Mesothelial cell of epicardium (in vitro differentiated cells): Measurements from ENCODE around the gene HECW1. TPM values are rescaled to one million over a fixed set of nuclear protein-coding genes. Genes with fewer than 3 reads are reported as not detected.
"Not testable (repeated sequence)": the region's sequence is repeated elsewhere in the genome, so short reads cannot be mapped to it uniquely, and the experiment has no call there.

Experiments used
- DNase-seq, 2 experiments: peaks; one replicate each; pipeline ENCODE4 v3.0.0; 2021; ENCODE audit warnings: low spot score in 2 of 2; ENCODE audit not compliant: unreplicated experiment in 2 of 2
- H3K27ac Mint-ChIP-seq: 2 replicates; pipeline ENCODE4 v1.8.0; 2021; ENCODE audit warnings: mixed read lengths
- H3K27me3 Mint-ChIP-seq: 2 replicates; pipeline ENCODE4 v1.8.0; 2021; ENCODE audit warnings: low read depth, mixed read lengths
- H3K36me3 Mint-ChIP-seq: 2 replicates; pipeline ENCODE4 v1.8.0; 2021; ENCODE audit warnings: mixed read lengths
- H3K4me1 Mint-ChIP-seq: 2 replicates; pipeline ENCODE4 v1.8.0; 2021; ENCODE audit warnings: mixed read lengths
- H3K4me3 Mint-ChIP-seq: 2 replicates; pipeline ENCODE4 v1.8.0; 2021; ENCODE audit warnings: mild to moderate bottlenecking, moderate library complexity, mixed read lengths
- H3K9me3 Mint-ChIP-seq: 2 replicates; pipeline ENCODE4 v1.8.0; 2021; ENCODE audit warnings: mixed read lengths
- CTCF ChIP-seq: fragments of 200-600 bp; sonication (generic); IDR thresholded peaks from one replicate; pipeline ENCODE4 v1.5.0; 2021; ENCODE audit warnings: antibody characterized with exemption; ENCODE audit not compliant: unreplicated experiment
- total RNA-seq: library from RNA; stranded (reverse); gene quantifications from 3 replicates; pipeline ENCODE4 v1.2.1, GENCODE V29; 2021

The HECW1 gene
- total RNA-seq, 1 donor from 2014 or later: 1.4 TPM

GRCh38 chr7:43576241-43576640 is 463.8 kb downstream of the HECW1 start:
- H3K4me3 Mint-ChIP-seq: no peak overlapping the region
- H3K4me1 Mint-ChIP-seq: peaks cover 6% of the 10 kb centered on the region
- no peak for TF ChIP-seq CTCF
- no peak overlapping the region for H3K27ac Mint-ChIP-seq
- H3K9me3 Mint-ChIP-seq: peaks cover 15% of the 10 kb centered on the region
- no peak for DNase-seq
- peaks cover 2% of the 10 kb centered on the region for H3K36me3 Mint-ChIP-seq
- peaks cover 3% of the 10 kb centered on the region for H3K27me3 Mint-ChIP-seq

GRCh38 chr7:43577485-43577951 is 465.1 kb downstream of the HECW1 start:
- Mint-ChIP-seq H3K27ac (no peak overlapping the region), H3K4me3 (no peak overlapping the region)

GRCh38 chr7:43582503-43583423 is 470.3 kb downstream of the HECW1 start, which contains the start of gene STK17A:
TSS of gene STK17A (plus strand) at chr7:43583108. CDS start at chr7:43583244, 136 bp downstream.
- peak; percentile 87 for TF ChIP-seq CTCF
- Mint-ChIP-seq H3K4me1 (peaks cover 22% of the 10 kb centered on the region), H3K36me3 (peaks cover 2% of the 10 kb centered on the region), H3K27me3 (peaks cover 3% of the 10 kb centered on the region), H3K4me3 (peak within 1 kb of the TSS; percentile 87), H3K27ac (peak within 1 kb of the TSS; percentile 96), H3K9me3 (peaks cover 12% of the 10 kb centered on the region)
- DNase-seq: peak; percentile 83 to 94

More at GRCh38 chr7:43577485-43577951, 465.1 kb downstream of the HECW1 start:
- DNase-seq: no peak
- Mint-ChIP-seq H3K9me3 (peaks cover 15% of the 10 kb centered on the region), H3K36me3 (peaks cover 2% of the 10 kb centered on the region), H3K4me1 (peaks cover 6% of the 10 kb centered on the region), H3K27me3 (peaks cover 3% of the 10 kb centered on the region)
- TF ChIP-seq CTCF: no peak

- H3K36me3 Mint-ChIP-seq: peaks cover 2% of the 10 kb centered on the region
- peaks cover 7% of the 10 kb centered on the region for H3K9me3 Mint-ChIP-seq
- peak overlapping the region; percentile 96 for H3K27ac Mint-ChIP-seq
- peak overlapping the region; percentile 87 for H3K4me3 Mint-ChIP-seq
- TF ChIP-seq CTCF: no peak
- DNase-seq: peak; percentile 50 to 78
- peaks cover 22% of the 10 kb centered on the region for H3K4me1 Mint-ChIP-seq
- H3K27me3 Mint-ChIP-seq: peaks cover 3% of the 10 kb centered on the region
Measured at GRCh38 chr7:43583424-43584194, 471.2 kb downstream of the HECW1 start.

DNA sequence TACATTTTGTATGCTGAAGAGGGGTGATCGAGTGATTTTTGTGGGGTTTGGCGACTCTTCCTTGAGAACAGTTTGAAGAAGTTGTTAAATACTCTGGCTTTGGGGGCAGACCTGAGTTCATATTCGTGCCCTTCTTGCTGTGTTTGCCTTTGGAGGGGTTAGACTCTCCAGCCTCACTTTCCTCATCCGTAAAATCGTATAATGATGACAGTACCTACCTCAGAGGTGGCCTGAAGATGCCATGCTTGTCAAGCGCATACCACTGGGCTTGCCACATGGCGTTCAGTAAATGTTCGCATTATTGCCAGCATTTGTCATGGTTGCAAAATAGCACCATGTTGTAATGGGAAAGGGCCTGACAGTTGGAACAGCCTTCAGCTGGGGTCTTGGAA is 471.7 kb downstream of the HECW1 start:
- no peaks in the 10 kb centered on the region for H3K36me3 Mint-ChIP-seq
- peaks cover 22% of the 10 kb centered on the region for H3K4me1 Mint-ChIP-seq
- H3K9me3 Mint-ChIP-seq: peaks cover under 1% of the 10 kb centered on the region
- peaks cover 3% of the 10 kb centered on the region for H3K27me3 Mint-ChIP-seq
- peak overlapping the region; percentile 96 for H3K27ac Mint-ChIP-seq
- peak overlapping the region; percentile 87 for H3K4me3 Mint-ChIP-seq
- no peak for TF ChIP-seq CTCF
- no peak for DNase-seq

- not testable (repeated sequence) for H3K36me3 Mint-ChIP-seq, DNase-seq, H3K9me3 Mint-ChIP-seq, H3K27me3 Mint-ChIP-seq
- peaks cover 22% of the 10 kb centered on the region for H3K4me1 Mint-ChIP-seq
- peak overlapping the region; percentile 96 for H3K27ac Mint-ChIP-seq
- H3K4me3 Mint-ChIP-seq: peak overlapping the region; percentile 87
Measured at GRCh38 chr7:43584733-43585132, 472.3 kb downstream of the HECW1 start.
